H9 (cell line): Measurements from ENCODE around the gene BTNL8. TPM values are rescaled to one million over a fixed set of nuclear protein-coding genes. Genes with fewer than 3 reads are reported as not detected.

Experiments used
- DNase-seq: peaks from one replicate; pipeline ENCODE4 v3.0.0-alpha.2; 2017
- H2AFZ ChIP-seq: one replicate; pipeline ENCODE4 v1.6.1; 2013; ENCODE audit warnings: mild to moderate bottlenecking, low read length, control low read depth, moderate library complexity
- H2AK5ac ChIP-seq: 2 replicates; pipeline ENCODE4 v1.6.1; 2013; ENCODE audit warnings: low read length, control low read depth, mixed read lengths; ENCODE audit not compliant: insufficient read length
- H2BK120ac ChIP-seq: one replicate; pipeline ENCODE4 v1.6.1; 2013; ENCODE audit warnings: low read depth, mild to moderate bottlenecking, low read length, control low read depth, inconsistent platforms; ENCODE audit not compliant: poor library complexity, severe bottlenecking
- H2BK12ac ChIP-seq: 2 replicates; pipeline ENCODE4 v1.6.1; 2013; ENCODE audit warnings: low read length, control low read depth, mixed read lengths, low read depth; ENCODE audit not compliant: insufficient read length
- H2BK15ac ChIP-seq: 2 replicates; pipeline ENCODE4 v1.6.1; 2013; ENCODE audit warnings: low read depth, low read length, control low read depth
- H2BK20ac ChIP-seq: one replicate; pipeline ENCODE4 v1.6.1; 2013; ENCODE audit warnings: low read depth, mild to moderate bottlenecking, low read length, control low read depth, inconsistent platforms; ENCODE audit not compliant: poor library complexity, severe bottlenecking
- H2BK5ac ChIP-seq: 2 replicates; pipeline ENCODE4 v1.6.1; 2013; ENCODE audit warnings: low read length, control low read depth, mixed read lengths; ENCODE audit not compliant: insufficient read length
- H3K14ac ChIP-seq: 2 replicates; pipeline ENCODE4 v1.6.1; 2013; ENCODE audit warnings: low read length, control low read depth; ENCODE audit not compliant: insufficient read depth
- H3K18ac ChIP-seq: 2 replicates; pipeline ENCODE4 v1.6.1; 2013; ENCODE audit warnings: low read depth, mild to moderate bottlenecking, mixed read lengths, low read length, control low read depth; ENCODE audit not compliant: insufficient read length
- H3K23ac ChIP-seq: 2 replicates; pipeline ENCODE4 v1.6.1; 2013; ENCODE audit warnings: low read length, control low read depth, mixed read lengths, low read depth; ENCODE audit not compliant: insufficient read length
- H3K23me2 ChIP-seq: 2 replicates; pipeline ENCODE4 v1.6.1; 2013; ENCODE audit warnings: low read depth, mild to moderate bottlenecking, mixed read lengths, low read length, control low read depth; ENCODE audit not compliant: insufficient read length, poor library complexity, severe bottlenecking
- H3K27ac ChIP-seq: 2 replicates; pipeline ENCODE4 v1.5.1; 2013; ENCODE audit warnings: low read length, control low read depth, mixed read lengths, low read depth; ENCODE audit not compliant: insufficient read length
- H3K27me3 ChIP-seq: 2 replicates; pipeline ENCODE4 v1.6.1; 2013; ENCODE audit warnings: low read length, control low read depth, inconsistent platforms; ENCODE audit not compliant: insufficient read depth
- H3K4ac ChIP-seq: 2 replicates; pipeline ENCODE4 v1.6.1; 2013; ENCODE audit warnings: low read depth, mild to moderate bottlenecking, control low read depth, inconsistent platforms, low read length, moderate library complexity
- H3K4me1 ChIP-seq: 2 replicates; pipeline ENCODE4 v1.6.1; 2013; ENCODE audit warnings: low read length, control low read depth, inconsistent platforms; ENCODE audit not compliant: insufficient read depth
- H3K4me2 ChIP-seq: 2 replicates; pipeline ENCODE4 v1.6.1; 2013; ENCODE audit warnings: low read length, control low read depth, mixed read lengths; ENCODE audit not compliant: insufficient read length, insufficient read depth
- H3K56ac ChIP-seq: 2 replicates; pipeline ENCODE4 v1.6.1; 2013; ENCODE audit warnings: low read depth, mild to moderate bottlenecking, mixed read lengths, low read length, control low read depth; ENCODE audit not compliant: insufficient read length
- H3K79me1 ChIP-seq: 2 replicates; pipeline ENCODE4 v1.6.1; 2013; ENCODE audit warnings: low read depth, mild to moderate bottlenecking, moderate library complexity, low read length, control low read depth, inconsistent platforms; ENCODE audit not compliant: insufficient read depth, poor library complexity, severe bottlenecking
- H3K79me2 ChIP-seq: 2 replicates; pipeline ENCODE4 v1.6.1; 2013; ENCODE audit warnings: low read length, control low read depth, inconsistent platforms; ENCODE audit not compliant: insufficient read depth
- H3K9ac ChIP-seq: 2 replicates; pipeline ENCODE4 v1.6.1; 2013; ENCODE audit warnings: low read length, control low read depth, mixed read lengths; ENCODE audit not compliant: insufficient read length; ENCODE audit errors: extremely low read depth
- H3K9me3 ChIP-seq: one replicate; pipeline ENCODE4 v1.6.1; 2013; ENCODE audit warnings: low read depth, low read length, inconsistent platforms; ENCODE audit not compliant: control insufficient read depth
- H3T11ph ChIP-seq: one replicate; pipeline ENCODE4 v1.6.1; 2013; ENCODE audit warnings: mild to moderate bottlenecking, low read length, control low read depth, inconsistent platforms
- H4K20me1 ChIP-seq: one replicate; pipeline ENCODE4 v1.6.1; 2013; ENCODE audit not compliant: control insufficient read depth, insufficient read length, insufficient read depth
- H4K5ac ChIP-seq: 2 replicates; pipeline ENCODE4 v1.6.1; 2013; ENCODE audit warnings: low read depth, mild to moderate bottlenecking, mixed read lengths, low read length, control low read depth; ENCODE audit not compliant: insufficient read length
- H4K8ac ChIP-seq: replicated peaks from 2 replicates; pipeline ENCODE4 v1.6.1; 2013; ENCODE audit warnings: low read length, control low read depth, mixed read lengths, low read depth; ENCODE audit not compliant: insufficient read length
- H4K91ac ChIP-seq: 2 replicates; pipeline ENCODE4 v1.6.1; 2013; ENCODE audit warnings: low read depth, mild to moderate bottlenecking, moderate library complexity, mixed read lengths, low read length, control low read depth; ENCODE audit not compliant: insufficient read length
- H3K27ac Mint-ChIP-seq, 3 experiments: 2 replicates in 2 of 3; 3 replicates in 1 of 3; pipeline ENCODE4 v1.8.0; 2020 to 2021; ENCODE audit warnings: mixed read lengths in 3 of 3, mild to moderate bottlenecking in 1 of 3, moderate library complexity in 1 of 3
- H3K27me3 Mint-ChIP-seq: 2 replicates; pipeline ENCODE4 v1.8.0; 2021; ENCODE audit warnings: low read depth, mild to moderate bottlenecking, moderate library complexity, mixed read lengths
- H3K36me3 Mint-ChIP-seq, 3 experiments: 2 replicates in 2 of 3; 3 replicates in 1 of 3; pipeline ENCODE4 v1.8.0; 2020 to 2021; ENCODE audit warnings: low read depth in 3 of 3, mixed read lengths in 3 of 3; ENCODE audit not compliant: insufficient read depth in 1 of 3
- H3K4me1 Mint-ChIP-seq, 2 experiments: 2 replicates each; pipeline ENCODE4 v1.8.0; 2020; ENCODE audit warnings: mixed read lengths in 2 of 2
- H3K4me3 Mint-ChIP-seq, 2 experiments: 2 replicates in 1 of 2; 3 replicates in 1 of 2; pipeline ENCODE4 v1.8.0; 2020 to 2021; ENCODE audit warnings: mild to moderate bottlenecking in 2 of 2, mixed read lengths in 2 of 2, moderate library complexity in 1 of 2
- H3K9me3 Mint-ChIP-seq, 2 experiments: 2 replicates in 1 of 2; 3 replicates in 1 of 2; pipeline ENCODE4 v1.8.0; 2020; ENCODE audit warnings: mild to moderate bottlenecking in 2 of 2, mixed read lengths in 2 of 2, moderate library complexity in 1 of 2
- WGBS: extraction: QIAGEN DNeasy Blood & Tissue Kit; methylation state at CpG from one replicate; pipeline ENCODE4 v1.1.7; 2013; ENCODE audit warnings: missing lambda C conversion rate, low lambda C conversion rate, mixed read lengths; ENCODE audit not compliant: insufficient read length; ENCODE audit errors: extremely low coverage; 5-methylcytosine and 5-hydroxymethylcytosine counted together
- total RNA-seq: library from RNA; stranded (reverse); gene quantifications from 2 replicates; pipeline ENCODE4 v1.2.1, GENCODE V29; 2021
- TF ChIP-seq, protein P1 (sequence below): fragments of 200-600 bp; sonication (generic); conservative IDR thresholded peaks from 3 replicates; pipeline ENCODE4 v1.8.0; 2021; ENCODE audit warnings: antibody characterized with exemption, mild to moderate bottlenecking

Gene BTNL8
- total RNA-seq, 1 experiment from 2014 or later, result 0.13 TPM

DNA sequence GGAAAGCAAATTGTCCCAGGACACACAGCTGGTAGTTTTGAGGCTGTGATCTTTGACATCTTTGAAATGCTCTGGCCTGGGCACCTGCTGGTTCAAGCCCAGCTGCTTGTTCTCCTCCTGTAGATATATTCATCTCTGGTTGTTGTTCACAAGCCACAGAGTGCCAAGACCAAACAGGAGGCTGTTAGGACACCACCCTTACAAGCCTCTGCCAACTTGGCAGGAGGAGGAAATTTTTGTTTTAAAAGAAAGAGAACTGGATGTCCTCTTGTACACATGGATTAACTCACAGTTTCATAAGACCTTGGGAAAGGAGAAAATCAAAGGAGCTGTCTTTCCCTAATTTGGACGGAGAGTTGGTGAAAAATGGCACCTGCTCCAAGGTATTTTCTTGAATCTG lies 29.4 kb upstream of the BTNL8 start:
- no peak overlapping the region for H3K4ac ChIP-seq
- H4K91ac ChIP-seq, result no peak overlapping the region
- H3K9me3 ChIP-seq, result no peaks in the 10 kb centered on the region
- H3K79me1 ChIP-seq, result no peaks in the 10 kb centered on the region
- TF ChIP-seq, protein P1, sequence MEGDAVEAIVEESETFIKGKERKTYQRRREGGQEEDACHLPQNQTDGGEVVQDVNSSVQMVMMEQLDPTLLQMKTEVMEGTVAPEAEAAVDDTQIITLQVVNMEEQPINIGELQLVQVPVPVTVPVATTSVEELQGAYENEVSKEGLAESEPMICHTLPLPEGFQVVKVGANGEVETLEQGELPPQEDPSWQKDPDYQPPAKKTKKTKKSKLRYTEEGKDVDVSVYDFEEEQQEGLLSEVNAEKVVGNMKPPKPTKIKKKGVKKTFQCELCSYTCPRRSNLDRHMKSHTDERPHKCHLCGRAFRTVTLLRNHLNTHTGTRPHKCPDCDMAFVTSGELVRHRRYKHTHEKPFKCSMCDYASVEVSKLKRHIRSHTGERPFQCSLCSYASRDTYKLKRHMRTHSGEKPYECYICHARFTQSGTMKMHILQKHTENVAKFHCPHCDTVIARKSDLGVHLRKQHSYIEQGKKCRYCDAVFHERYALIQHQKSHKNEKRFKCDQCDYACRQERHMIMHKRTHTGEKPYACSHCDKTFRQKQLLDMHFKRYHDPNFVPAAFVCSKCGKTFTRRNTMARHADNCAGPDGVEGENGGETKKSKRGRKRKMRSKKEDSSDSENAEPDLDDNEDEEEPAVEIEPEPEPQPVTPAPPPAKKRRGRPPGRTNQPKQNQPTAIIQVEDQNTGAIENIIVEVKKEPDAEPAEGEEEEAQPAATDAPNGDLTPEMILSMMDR, result no peak
- H3K79me2 ChIP-seq, result no peaks in the 10 kb centered on the region
- no peak overlapping the region for H3K27ac ChIP-seq
- H3K23ac ChIP-seq, result no peak overlapping the region
- no peak overlapping the region for H2BK15ac ChIP-seq
- H3K23me2 ChIP-seq, result no peaks in the 10 kb centered on the region
- no peak overlapping the region for H3K14ac ChIP-seq
- no peak overlapping the region for H2AK5ac ChIP-seq
- DNase-seq, result no peak
- H2BK120ac ChIP-seq, result no peak overlapping the region
- H3K27me3 Mint-ChIP-seq, result no peaks in the 10 kb centered on the region; the same call in none of the 2 replicates
- peaks cover 15 to 25% of the 10 kb centered on the region in 2 experiments for H3K4me1 Mint-ChIP-seq
- H3K9ac ChIP-seq, result no peak overlapping the region
- no peak overlapping the region for H2BK5ac ChIP-seq
- H4K5ac ChIP-seq, result no peak overlapping the region
- H3K18ac ChIP-seq, result no peak overlapping the region
- no peaks in the 10 kb centered on the region for H3K9me3 Mint-ChIP-seq
- no peaks in the 10 kb centered on the region for H4K20me1 ChIP-seq
- no peak overlapping the region for H3T11ph ChIP-seq
- no peak overlapping the region for H4K8ac ChIP-seq
- no peak overlapping the region for H3K4me2 ChIP-seq
- WGBS, result no CpG with 5 or more reads among the region's 1 CpG
- no peak overlapping the region for H2BK12ac ChIP-seq
- no peak overlapping the region for H2AFZ ChIP-seq
- no peak overlapping the region for H3K27ac Mint-ChIP-seq
- no peaks in the 10 kb centered on the region; a peak in 1 of 7 replicates for H3K36me3 Mint-ChIP-seq
- H2BK20ac ChIP-seq, result no peak overlapping the region
- H3K4me1 ChIP-seq, result no peaks in the 10 kb centered on the region; the same call in 1 of the 2 replicates
- no peak overlapping the region for H3K56ac ChIP-seq
- no peak overlapping the region for H3K4me3 Mint-ChIP-seq
- no peaks in the 10 kb centered on the region for H3K27me3 ChIP-seq
